ENCODE data around the gene MSL1. TPM values are rescaled to one million over a fixed set of nuclear protein-coding genes. Genes with fewer than 3 reads are reported as not detected.

Gene MSL1
- total RNA-seq: 100 to 1,000 TPM in 1 of 2 donors, 10 to 100 TPM in 1; 84.1 to 112 TPM
- 100 to 1,000 TPM; 174 to 203 (median 192) TPM for polyA plus RNA-seq (ENCODE audit: insufficient read length in 6 of 6)
- long read RNA-seq, donor 1, full-length matches to known transcripts: 54 of 54 reads
- long read RNA-seq, donor 1, partial matches to known transcripts: 0 of 54 reads
- long read RNA-seq, donor 1, other reads (novel, unspliced or antisense): 0 of 54 reads
- long read RNA-seq, donor 2, full-length matches to known transcripts: 31 of 36 reads
- long read RNA-seq, donor 2, partial matches to known transcripts: 5 of 36 reads
- long read RNA-seq, donor 2, other reads (novel, unspliced or antisense): 0 of 36 reads
- long read RNA-seq, donor 3, full-length matches to known transcripts: 22 of 28 reads
- long read RNA-seq, donor 3, partial matches to known transcripts: 6 of 28 reads
- long read RNA-seq, donor 3, other reads (novel, unspliced or antisense): 0 of 28 reads
- long read RNA-seq, donor 4, partial matches to known transcripts: 0 of 1 reads
- long read RNA-seq, donor 4, other reads (novel, unspliced or antisense): 1 of 1 reads
- long read RNA-seq, donor 5, full-length matches to known transcripts: 30 of 70 reads
- long read RNA-seq, donor 5, partial matches to known transcripts: 40 of 70 reads
- long read RNA-seq, donor 5, other reads (novel, unspliced or antisense): 0 of 70 reads
- long read RNA-seq, donor 6, full-length matches to known transcripts: 20 of 20 reads
- long read RNA-seq, donor 6, partial matches to known transcripts: 0 of 20 reads
- long read RNA-seq, donor 6, other reads (novel, unspliced or antisense): 0 of 20 reads
- long read RNA-seq, donor 7, full-length matches to known transcripts: 30 of 30 reads
- long read RNA-seq, donor 7, partial matches to known transcripts: 0 of 30 reads
- long read RNA-seq, donor 7, other reads (novel, unspliced or antisense): 0 of 30 reads
- long read RNA-seq, donor 8, full-length matches to known transcripts: 44 of 44 reads
- long read RNA-seq, donor 8, partial matches to known transcripts: 0 of 44 reads
- long read RNA-seq, donor 8, other reads (novel, unspliced or antisense): 0 of 44 reads
- long read RNA-seq, donor 9: 0 reads
- long read RNA-seq, donor 10, partial matches to known transcripts: 0 of 3 reads
- long read RNA-seq, donor 10, other reads (novel, unspliced or antisense): 1 of 3 reads
- long read RNA-seq, donor 11: 0 reads
- long read RNA-seq, donor 12, full-length matches to known transcripts: 38 of 38 reads
- long read RNA-seq, donor 12, partial matches to known transcripts: 0 of 38 reads
- long read RNA-seq, donor 12, other reads (novel, unspliced or antisense): 0 of 38 reads

DNA sequence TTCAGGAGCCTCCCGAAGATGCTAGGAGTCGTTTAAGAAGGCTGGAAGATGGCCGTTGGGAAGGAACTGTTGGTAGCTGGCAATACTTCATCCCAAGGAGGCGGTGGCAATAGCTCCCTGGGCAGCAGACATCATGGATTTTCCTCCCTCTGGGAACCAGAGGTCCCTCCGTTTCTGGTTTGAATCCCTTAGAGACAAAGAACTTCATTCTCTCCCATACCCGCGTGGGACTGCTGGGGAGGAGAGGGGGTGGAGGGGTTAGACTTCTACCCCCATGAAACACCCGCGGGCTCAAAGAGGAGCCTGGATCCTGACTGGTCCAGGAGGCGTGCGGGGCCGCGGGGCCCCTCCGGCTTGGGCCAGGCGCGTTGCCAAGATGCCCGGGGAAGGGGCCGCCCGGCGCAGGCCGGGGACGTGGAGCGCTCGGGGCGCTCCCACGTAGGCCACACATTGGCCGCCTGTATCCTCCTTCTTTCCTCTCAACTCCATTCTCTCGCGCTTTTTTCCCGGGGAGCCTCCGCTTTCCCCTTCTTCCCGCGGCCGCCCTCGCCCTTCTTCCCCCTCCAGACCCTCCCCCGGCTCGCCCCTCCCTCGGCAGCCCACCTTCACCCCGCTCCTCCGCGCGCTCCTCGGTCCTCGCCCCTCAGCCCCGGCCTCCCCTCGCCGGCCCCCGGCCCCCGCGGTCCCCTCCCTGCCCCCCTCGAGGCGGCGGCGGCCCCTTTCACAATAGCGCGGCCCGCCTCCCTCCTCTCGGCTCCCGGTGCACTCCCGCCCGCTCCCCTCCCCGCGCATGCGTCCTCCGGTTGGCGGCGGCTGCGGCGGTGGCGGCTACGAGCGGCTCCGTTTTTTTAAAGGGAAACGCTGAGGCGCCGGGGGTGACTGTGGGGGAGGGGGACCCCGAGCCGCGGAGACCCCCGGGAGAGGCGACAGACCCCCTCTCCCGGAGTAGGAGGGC is at the start of gene MSL1:
TSS of gene MSL1 (plus strand) at position 791 of the 955 bp plus-strand sequence. CDS start 642 bp downstream, outside the sequence.
- H3K9me3 ChIP-seq: no peaks in the 10 kb centered on the region
- peaks cover 0 to 10% of the 10 kb centered on the region in 2 donors for H3K36me3 ChIP-seq
- H3K27me3 ChIP-seq: no peaks in the 10 kb centered on the region
- DNase-seq (peak; percentile 84 to 97 (median 90)), ATAC-seq (peak; percentile 86)
- peak within 1 kb of the TSS; percentile 95 to 98 for H3K27ac ChIP-seq
- TF ChIP-seq, protein P1, sequence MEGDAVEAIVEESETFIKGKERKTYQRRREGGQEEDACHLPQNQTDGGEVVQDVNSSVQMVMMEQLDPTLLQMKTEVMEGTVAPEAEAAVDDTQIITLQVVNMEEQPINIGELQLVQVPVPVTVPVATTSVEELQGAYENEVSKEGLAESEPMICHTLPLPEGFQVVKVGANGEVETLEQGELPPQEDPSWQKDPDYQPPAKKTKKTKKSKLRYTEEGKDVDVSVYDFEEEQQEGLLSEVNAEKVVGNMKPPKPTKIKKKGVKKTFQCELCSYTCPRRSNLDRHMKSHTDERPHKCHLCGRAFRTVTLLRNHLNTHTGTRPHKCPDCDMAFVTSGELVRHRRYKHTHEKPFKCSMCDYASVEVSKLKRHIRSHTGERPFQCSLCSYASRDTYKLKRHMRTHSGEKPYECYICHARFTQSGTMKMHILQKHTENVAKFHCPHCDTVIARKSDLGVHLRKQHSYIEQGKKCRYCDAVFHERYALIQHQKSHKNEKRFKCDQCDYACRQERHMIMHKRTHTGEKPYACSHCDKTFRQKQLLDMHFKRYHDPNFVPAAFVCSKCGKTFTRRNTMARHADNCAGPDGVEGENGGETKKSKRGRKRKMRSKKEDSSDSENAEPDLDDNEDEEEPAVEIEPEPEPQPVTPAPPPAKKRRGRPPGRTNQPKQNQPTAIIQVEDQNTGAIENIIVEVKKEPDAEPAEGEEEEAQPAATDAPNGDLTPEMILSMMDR (IDR thresholded peaks at IDR 0.05): no peak
- H3K4me3 ChIP-seq: peak within 1 kb of the TSS; percentile 98 to 99
- intact Hi-C loops (cut with DNase I): no loop called here
- H3K4me1 ChIP-seq: peaks cover 10 to 57% of the 10 kb centered on the region in 2 donors

DNA sequence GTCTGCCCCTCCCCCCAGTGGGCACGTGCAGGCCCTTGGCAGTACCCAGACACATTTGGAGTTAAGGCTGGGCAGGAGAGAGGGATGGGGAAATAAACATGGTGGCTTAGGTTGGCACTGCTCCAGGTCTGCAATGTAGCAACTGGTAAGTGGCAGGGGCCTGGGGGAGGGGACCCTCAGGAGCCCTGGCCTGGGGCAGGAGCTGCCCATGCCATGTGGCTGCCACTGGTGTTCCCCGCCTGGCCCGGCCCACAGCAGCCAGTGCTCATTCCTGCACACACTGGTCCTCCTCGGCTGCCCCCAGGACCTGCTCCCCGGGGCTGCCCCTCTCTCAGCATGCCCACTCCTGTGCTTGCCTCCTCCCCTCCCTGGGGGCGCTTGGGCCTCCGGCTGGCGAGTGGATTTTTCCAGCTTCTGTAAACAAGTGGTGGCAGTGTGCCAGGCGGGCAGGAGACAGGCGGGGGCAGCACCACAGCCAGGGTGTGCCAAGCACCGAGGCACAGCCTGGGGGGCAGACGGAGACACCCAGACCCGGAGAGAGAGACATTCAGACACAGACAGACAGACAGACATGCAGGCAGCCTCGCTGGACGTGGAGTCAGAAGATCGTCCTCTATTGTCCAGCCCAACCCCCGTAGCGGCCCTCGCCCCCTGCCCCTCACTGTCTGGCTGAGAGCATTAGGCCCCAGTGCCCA is 49.6 kb upstream of the MSL1 start:
- no peaks in the 10 kb centered on the region for H3K36me3 ChIP-seq
- peak in 3 of 4 donors; percentile 82 to 89 (median 86) for DNase-seq
- intact Hi-C loops (cut with DNase I): no loop called here
- H3K27ac ChIP-seq: peak overlapping the region; percentile 75 to 83
- peaks cover 69 to 91% of the 10 kb centered on the region in 2 donors for H3K4me1 ChIP-seq
- H3K4me3 ChIP-seq: no peak overlapping the region
- ATAC-seq: peak; percentile 41
- no peaks in the 10 kb centered on the region for H3K27me3 ChIP-seq
- no peaks in the 10 kb centered on the region for H3K9me3 ChIP-seq
- TF ChIP-seq, protein P1 (IDR thresholded peaks at IDR 0.05): no peak

DNA sequence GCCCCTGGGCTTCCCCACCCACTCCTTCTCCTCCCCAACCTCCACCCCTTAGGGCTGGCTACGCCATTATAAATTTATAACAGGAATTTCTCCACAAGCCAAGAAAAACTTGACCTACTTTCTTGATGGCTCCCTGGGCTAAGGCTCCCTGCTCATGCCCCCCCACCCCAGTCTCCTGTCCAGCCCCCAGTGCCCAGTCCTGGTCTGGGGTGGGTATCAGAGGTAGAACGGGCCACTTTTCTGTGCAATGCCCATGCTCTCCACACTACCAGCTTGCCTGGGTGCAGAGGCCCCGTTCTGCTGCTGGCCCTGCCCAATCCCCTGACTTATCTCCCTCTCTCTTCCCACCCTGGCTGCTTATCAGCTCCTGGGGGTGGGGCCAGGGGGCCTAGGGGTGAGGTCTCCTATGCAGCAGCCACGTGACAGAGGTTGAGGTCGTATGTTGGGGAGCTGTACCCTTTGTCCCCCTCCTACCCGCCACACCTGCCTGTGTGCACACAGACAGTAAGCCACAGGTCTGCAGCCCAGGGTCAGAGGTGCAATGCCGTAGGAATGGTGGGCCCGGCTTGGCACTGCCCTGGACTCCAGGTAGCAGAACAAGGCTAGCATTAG is 48.9 kb upstream of the MSL1 start:
- ATAC-seq: peak; percentile 15
- DNase-seq: no peak
- H3K4me1 ChIP-seq: peaks cover 69 to 89% of the 10 kb centered on the region in 2 donors

More for the DNA sequence above, 48.9 kb upstream of the MSL1 start:
- TF ChIP-seq, protein P1 (IDR thresholded peaks at IDR 0.05): no peak
- intact Hi-C loops (cut with DNase I): no loop called here
- Histone ChIP-seq H3K4me3 (no peak overlapping the region), H3K27ac (peak overlapping the region; percentile 75 to 83), H3K9me3 (no peaks in the 10 kb centered on the region), H3K36me3 (no peaks in the 10 kb centered on the region), H3K27me3 (no peaks in the 10 kb centered on the region)
